ENCODE results near the gene SLC25A24. TPM values are rescaled to one million over a fixed set of nuclear protein-coding genes. Genes with fewer than 3 reads are reported as not detected.

SLC25A24 gene
- total RNA-seq, 1 donor from 2014 or later = 47.6 TPM

DNA sequence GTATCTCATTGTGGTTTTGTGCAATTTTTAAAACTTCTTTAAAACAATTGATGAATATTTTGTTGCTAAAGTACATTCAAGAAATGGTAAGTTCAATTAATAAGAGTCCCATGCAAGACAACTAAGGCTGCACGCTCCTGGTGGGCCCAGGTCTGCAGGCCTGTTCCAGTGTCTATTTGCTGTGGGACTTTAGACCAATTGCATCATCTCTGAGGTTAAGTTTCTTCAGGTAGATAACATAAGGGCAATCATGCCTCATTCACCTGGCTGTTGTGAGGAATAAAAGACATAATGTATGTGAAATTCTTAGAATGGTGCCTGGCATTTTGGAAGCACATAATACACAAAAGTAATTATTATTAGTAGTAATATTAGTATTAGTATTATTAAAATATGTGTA is 82.9 kb downstream of the SLC25A24 start:
- no peak for DNase-seq (ENCODE audit: low read depth, low spot score)
- H3K27me3 Mint-ChIP-seq (ENCODE audit: low read depth) = peaks cover 16% of the 10 kb centered on the region
- no peaks in the 10 kb centered on the region for H3K9me3 Mint-ChIP-seq
- no peaks in the 10 kb centered on the region for H3K36me3 Mint-ChIP-seq (ENCODE audit: low read depth)
- H3K27ac Mint-ChIP-seq (ENCODE audit: unreplicated experiment) = no peak overlapping the region
- TF ChIP-seq, protein P1, sequence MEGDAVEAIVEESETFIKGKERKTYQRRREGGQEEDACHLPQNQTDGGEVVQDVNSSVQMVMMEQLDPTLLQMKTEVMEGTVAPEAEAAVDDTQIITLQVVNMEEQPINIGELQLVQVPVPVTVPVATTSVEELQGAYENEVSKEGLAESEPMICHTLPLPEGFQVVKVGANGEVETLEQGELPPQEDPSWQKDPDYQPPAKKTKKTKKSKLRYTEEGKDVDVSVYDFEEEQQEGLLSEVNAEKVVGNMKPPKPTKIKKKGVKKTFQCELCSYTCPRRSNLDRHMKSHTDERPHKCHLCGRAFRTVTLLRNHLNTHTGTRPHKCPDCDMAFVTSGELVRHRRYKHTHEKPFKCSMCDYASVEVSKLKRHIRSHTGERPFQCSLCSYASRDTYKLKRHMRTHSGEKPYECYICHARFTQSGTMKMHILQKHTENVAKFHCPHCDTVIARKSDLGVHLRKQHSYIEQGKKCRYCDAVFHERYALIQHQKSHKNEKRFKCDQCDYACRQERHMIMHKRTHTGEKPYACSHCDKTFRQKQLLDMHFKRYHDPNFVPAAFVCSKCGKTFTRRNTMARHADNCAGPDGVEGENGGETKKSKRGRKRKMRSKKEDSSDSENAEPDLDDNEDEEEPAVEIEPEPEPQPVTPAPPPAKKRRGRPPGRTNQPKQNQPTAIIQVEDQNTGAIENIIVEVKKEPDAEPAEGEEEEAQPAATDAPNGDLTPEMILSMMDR (conservative IDR thresholded peaks at IDR 0.05) = no peak
- no peaks in the 10 kb centered on the region for H3K4me1 Mint-ChIP-seq
- H3K4me3 Mint-ChIP-seq = no peak overlapping the region

DNA sequence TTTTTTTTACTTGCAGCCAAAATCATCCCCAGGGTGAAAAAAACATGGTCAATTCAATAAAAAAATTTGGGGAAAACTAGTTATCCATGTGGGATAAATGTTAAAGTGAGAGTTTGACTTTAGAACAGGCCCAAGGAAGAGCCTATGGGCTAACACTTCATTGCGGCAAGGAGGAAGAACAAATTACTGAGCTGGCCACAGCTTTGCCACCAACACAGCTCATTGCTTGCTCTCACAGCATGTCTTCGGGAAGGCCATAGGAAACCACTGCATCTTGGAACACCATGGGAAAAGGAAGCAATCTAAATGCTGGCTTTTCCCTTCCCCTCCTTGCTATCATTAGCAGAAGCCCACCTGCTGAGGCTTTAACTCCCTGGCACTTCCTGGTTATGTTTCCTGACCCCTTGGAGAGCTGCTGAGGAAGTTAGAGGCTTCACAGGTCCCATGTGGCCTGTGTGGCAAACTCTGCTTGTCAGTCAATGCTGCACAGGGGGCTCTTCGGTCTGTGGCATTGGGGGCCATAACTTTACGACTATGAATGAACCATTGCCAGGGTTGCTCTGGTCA is 86.0 kb downstream of the SLC25A24 start:
- TF ChIP-seq, protein P1 (conservative IDR thresholded peaks at IDR 0.05) = no peak

GRCh38 chr1:108113496-108113895 is 86.6 kb downstream of the SLC25A24 start:
- Mint-ChIP-seq H3K4me3 (no peak overlapping the region), H3K27me3 (ENCODE audit: low read depth) (peaks cover 3% of the 10 kb centered on the region), H3K36me3 (ENCODE audit: low read depth) (no peaks in the 10 kb centered on the region), H3K4me1 (no peaks in the 10 kb centered on the region), H3K9me3 (peaks cover 2% of the 10 kb centered on the region), H3K27ac (ENCODE audit: unreplicated experiment) (no peak overlapping the region)
- DNase-seq (ENCODE audit: low read depth, low spot score) = no peak
- TF ChIP-seq, protein P1 (conservative IDR thresholded peaks at IDR 0.05) = no peak

More for the DNA sequence above, 86.0 kb downstream of the SLC25A24 start:
- H3K36me3 Mint-ChIP-seq (ENCODE audit: low read depth) = no peaks in the 10 kb centered on the region
- no peak for DNase-seq (ENCODE audit: low read depth, low spot score)
- H3K27ac Mint-ChIP-seq (ENCODE audit: unreplicated experiment) = no peak overlapping the region
- H3K9me3 Mint-ChIP-seq = peaks cover 2% of the 10 kb centered on the region
- H3K4me3 Mint-ChIP-seq = no peak overlapping the region
- peaks cover 3% of the 10 kb centered on the region for H3K27me3 Mint-ChIP-seq (ENCODE audit: low read depth)
- no peaks in the 10 kb centered on the region for H3K4me1 Mint-ChIP-seq

DNA sequence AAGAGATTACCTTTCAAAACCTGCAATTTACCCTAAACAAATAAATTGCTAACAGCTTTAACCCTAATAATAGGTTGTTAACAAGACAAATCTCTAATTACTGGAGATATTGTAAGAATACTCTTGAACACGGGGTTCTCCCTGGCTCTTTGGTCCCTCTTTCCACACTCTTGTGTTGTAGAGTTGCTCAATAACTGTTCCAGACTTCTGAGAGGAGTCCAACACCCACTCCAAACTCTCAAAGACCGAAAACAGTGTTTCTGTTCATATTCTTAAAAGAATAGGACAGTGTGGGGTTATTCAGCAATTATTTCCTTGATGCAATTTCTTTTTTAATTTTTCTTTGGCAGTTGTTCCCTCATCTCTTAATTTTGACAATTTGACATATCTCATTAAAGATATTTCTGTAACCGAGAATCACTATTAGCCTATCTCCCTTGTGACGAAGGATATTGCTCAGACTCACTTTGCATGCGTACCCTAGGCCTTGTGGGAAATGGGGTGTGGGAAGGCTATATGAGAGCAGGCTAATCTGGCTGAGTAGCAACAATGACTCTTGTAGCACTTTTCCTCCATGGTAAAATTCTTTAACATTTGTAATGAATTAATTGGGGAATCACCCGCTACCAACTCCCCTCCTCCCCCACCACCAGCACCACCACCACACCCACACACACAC is 90.7 kb downstream of the SLC25A24 start:
- no peaks in the 10 kb centered on the region for H3K27me3 Mint-ChIP-seq (ENCODE audit: low read depth)
- H3K27ac Mint-ChIP-seq (ENCODE audit: unreplicated experiment) = no peak overlapping the region
- DNase-seq (ENCODE audit: low read depth, low spot score) = no peak
- H3K4me3 Mint-ChIP-seq = no peak overlapping the region
- no peaks in the 10 kb centered on the region for H3K36me3 Mint-ChIP-seq (ENCODE audit: low read depth)
- H3K4me1 Mint-ChIP-seq = no peaks in the 10 kb centered on the region
- peaks cover 6% of the 10 kb centered on the region for H3K9me3 Mint-ChIP-seq
- TF ChIP-seq, protein P1 (conservative IDR thresholded peaks at IDR 0.05) = no peak

GRCh38 chr1:108108119-108108518 is 92.0 kb downstream of the SLC25A24 start:
- H3K27ac Mint-ChIP-seq (ENCODE audit: unreplicated experiment) = no peak overlapping the region
- DNase-seq (ENCODE audit: low read depth, low spot score) = no peak
- H3K9me3 Mint-ChIP-seq = peaks cover 6% of the 10 kb centered on the region
- TF ChIP-seq, protein P1 (conservative IDR thresholded peaks at IDR 0.05) = no peak
- H3K36me3 Mint-ChIP-seq (ENCODE audit: low read depth) = no peaks in the 10 kb centered on the region
- H3K4me1 Mint-ChIP-seq = no peaks in the 10 kb centered on the region
- H3K4me3 Mint-ChIP-seq = no peak overlapping the region
- H3K27me3 Mint-ChIP-seq (ENCODE audit: low read depth) = peaks cover 4% of the 10 kb centered on the region

Measured in neural crest cell (in vitro differentiated cells).